Stimulated activated naive CD4-positive, alpha-beta T cell (primary cell): Measurements from ENCODE around the gene CACNB4.
A peak's percentile ranks its signal among the peaks of the same experiment; 100 is the strongest.
"Not testable (repeated sequence)": the region's sequence is repeated elsewhere in the genome, so short reads cannot be mapped to it uniquely, and the experiment has no call there.

Source experiments
- DNase-seq, 6 experiments: peaks; one replicate each; lab custom pipeline; 2025; lab: John Stamatoyannopoulos, UW

The CACNB4 gene

DNA sequence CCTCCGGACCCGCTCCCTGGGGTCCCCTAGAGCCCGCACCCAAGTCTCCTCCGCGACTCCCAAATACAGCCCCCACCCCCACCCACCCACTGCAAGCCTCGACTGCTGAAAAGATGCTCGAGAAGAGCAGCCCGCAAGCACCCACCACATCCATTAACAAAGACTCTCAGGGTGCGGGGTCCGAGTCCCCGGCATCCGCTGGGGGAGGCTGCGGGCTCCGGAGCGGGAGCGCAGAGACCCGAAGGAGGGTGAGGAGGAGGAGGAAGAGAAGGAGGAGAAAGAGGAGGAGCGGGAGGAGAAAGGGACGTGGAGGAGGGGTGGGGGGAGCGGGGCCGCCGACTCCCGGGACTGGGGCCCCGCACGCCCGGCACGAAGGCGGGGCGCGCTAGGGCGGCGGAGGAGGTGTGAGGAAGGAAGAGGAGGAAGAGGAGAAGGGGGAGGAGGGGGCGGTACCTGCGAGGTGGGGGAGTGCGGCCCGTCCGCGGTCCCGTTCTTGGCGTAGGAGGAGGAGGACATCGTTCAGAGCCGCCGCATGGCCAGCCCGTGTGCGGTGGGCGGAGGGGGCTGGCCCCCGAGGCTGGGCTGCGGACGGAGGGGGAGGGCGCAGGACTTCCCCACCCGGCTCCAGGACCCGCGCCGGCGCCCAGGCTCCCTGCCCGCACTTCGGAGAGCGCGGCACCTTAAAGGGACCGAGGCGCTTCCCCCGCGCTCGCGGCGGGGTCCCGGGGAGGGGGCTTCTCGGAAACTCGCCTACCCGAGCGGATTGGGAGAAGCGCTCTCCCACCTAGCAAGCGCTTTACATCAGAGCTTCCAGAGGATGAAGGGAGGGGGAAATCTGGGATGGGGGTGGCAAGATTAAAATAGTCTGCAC is at the start of gene CACNB4:
Gene CACNB4, minus strand, starts transcription at position 549 of the 871 bp plus-strand sequence.
- peak in 1 of 6 experiments; percentile 4 for DNase-seq

DNA sequence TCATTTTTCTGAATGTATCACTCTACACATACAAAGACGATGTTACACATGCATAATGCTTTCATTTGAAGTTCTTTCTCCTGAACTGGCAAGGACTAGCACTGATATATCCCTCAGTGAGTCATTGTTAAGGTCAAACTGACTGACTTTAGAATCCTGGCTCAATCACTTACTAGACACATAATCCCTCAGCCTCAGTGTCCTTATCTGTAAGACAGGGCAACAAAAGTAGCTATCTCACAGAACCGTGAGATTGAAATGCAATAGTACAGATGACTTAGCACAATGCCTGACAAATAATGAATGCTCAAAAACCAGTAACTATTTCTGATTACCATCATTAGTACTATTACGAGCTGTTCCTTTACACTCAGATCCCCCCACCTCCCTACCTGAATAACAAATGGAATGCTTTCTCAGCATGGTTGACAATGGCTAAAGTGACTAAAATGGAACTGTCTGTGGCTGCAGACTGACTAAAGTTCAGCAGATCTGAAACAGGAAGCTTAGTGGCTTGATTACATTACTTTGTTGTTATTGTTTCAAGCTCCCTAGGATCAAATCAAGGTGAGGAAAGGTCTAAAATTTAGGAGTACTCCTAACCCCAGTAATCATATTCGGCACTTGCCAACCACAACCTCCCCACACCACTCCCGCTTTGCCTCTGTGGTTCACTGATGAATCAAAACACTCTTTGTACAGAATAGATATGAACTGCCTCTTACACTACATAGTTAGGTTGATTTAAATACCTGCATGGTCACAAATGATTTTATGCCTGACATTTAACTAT is 35.8 kb upstream of the CACNB4 start:
- DNase-seq, result no peak

DNA sequence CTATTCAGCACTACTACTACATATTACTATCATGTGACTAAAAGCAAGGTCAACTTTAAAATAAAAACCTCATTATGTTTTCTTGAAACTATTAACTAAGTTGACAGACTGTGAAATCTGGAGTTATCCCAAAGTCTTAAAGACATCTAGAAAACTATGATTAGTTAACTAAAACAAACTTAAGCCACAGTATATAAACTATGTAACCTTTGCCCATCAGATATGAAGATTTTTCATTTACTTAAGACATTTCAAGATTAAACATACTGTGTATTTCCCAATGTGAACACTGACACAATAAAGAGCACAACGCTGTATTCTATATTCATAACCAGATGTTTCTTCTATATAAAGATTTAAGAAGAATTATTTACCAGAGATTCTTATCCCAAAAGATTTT is 33.5 kb upstream of the CACNB4 start:
- DNase-seq, result no peak

DNA sequence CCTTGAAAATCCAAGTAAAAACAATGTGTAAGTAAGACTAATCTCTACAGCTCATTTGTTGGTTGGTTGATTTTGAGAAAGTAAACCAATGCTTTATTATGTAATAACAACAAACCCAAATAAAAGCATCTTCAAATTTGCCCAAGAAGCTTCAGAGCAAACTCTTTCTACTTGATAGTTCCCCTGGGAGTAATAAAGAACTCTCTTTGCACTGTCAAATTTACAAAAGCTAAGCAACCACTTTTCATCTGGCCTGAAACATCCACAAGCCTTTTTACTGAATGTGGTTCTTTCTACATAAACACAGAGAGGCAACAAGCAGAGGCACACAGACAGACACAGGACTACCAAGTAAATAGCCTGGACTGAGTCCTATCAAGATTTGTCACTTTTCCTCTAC is 28.8 kb upstream of the CACNB4 start:
- no peak for DNase-seq

DNA sequence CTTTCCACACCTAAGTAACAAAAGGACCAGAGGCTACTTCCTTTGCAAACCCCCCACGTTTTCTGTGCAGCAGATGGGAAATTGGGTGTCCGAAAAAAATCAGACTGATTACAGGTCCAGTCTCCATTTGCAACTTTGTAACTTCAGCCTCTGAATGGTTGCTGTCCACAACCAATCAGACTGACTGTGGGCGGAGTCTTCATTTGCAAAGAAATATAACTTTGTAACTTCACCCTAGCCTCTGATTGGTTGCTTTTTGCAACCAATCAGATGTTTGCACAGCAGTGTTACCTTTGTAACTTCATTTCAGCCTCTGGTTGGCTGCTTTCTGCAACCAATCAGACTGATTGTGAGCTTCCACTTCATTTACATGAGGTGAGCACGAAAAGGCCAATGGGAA is 27.8 kb upstream of the CACNB4 start:
- no peak for DNase-seq

DNA sequence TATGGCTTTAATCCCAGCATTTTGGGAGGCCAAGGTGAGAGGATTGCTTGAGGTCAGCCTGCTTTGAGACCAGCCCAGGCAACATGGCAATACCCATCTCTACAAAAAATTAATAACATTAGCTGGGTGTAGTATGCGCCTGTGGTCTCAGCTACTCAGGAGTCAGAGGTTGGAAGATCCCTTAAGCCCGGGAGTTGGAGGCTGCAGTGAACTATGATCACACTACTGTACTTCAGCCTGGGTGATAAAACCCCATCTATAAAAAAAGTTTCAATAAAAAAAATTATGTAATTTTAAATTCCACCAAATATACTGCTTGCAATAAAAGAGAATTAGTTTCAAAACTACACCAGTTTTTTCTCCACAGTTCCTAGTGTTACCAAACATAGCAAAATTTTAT is 23.3 kb upstream of the CACNB4 start:
- no peak for DNase-seq

DNA sequence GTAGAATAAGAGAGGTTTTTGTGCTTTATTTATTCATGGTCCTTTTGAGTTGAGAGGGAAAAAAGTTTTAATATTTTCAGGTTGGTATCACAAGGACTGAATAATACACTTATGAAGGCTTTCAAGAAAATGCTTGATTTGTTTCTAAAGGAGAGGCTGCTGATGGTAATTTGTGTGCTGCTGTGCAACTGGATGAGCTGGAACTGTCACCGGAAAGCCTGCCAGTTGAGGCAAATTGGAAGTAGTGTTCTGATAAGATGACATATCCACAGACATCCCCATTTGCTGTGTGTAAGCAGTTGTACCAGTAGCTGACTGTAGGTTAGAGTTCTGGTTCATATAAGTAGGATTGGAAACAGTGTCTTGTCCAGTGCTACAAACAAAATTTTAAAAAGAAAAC is 21.6 kb upstream of the CACNB4 start:
- no peak for DNase-seq

DNA sequence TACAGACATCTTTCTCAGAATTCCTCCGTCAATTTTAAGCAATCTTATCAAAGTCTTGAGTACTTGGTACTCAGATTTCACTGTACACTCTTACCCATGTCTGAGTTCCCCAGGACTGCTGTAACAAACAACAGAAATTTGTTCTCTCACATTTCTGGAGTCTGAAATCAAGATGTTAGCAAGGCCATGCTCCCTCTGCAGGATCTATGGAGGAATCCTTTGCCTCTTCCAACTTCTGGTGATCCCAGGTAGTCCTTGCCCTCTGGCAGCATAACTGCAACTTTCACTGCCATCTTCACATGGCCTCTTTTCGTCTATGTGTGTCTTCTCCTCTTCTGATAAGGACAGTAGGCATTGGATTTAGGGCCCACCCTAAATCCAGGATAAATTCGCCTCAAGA is 17.1 kb upstream of the CACNB4 start:
- no peak for DNase-seq

DNA sequence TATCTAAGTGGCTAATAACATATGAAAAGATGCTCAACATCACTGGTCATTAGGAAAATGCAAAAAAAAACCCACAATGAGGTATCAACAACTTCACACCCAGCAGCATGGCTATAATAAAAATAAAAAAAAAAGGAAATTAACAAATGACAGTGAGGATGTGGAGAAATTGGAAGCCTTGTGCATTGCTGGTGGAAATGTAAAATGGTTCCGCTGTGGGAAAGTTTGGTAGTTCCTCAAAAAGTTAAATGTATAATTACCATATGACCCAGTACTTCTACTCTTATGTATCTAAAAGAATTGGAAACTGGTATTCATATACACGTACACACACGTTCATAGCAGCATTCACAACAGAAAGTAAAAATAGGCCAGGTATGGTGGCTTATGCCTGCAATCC is 15.5 kb upstream of the CACNB4 start:
- no peak for DNase-seq

DNA sequence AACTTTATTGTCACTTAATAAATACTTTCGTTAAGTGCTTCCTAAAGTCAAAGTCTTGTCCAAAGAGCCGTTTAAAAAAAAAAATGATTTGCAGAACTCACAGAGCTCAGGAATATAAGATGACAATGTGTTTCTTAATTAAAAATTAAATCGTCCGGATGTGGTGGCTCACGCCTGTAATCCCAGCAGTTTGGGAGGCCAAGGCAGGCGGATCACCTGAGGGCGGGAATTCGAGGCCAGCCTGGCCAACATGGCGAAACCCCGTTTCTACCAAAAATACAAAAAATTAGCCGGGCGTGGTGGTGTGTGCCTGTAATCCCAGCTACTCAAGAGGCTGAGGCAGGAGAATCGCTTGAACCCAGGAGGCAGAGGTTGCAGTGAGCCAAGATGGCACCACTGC is 8.3 kb upstream of the CACNB4 start:
- not testable (repeated sequence) for DNase-seq

DNA sequence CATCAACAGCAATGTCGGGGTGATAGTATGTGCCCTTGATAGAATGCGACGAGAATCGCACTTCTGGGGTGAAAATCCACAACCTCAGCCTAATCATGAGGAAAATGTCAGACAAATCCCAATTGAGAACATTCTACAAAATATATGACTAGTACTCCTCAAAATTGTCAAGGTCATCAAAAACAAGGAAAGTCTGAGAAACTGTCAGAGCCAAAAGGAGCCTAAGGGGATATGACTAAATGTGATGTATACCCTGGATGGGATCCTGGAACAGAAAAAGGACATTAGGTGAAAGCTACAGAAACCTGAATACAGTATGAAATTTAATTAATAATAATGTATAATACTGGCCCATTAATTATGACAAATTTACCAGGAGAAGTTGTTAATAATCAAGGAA is 7.6 kb upstream of the CACNB4 start:
- no peak for DNase-seq

DNA sequence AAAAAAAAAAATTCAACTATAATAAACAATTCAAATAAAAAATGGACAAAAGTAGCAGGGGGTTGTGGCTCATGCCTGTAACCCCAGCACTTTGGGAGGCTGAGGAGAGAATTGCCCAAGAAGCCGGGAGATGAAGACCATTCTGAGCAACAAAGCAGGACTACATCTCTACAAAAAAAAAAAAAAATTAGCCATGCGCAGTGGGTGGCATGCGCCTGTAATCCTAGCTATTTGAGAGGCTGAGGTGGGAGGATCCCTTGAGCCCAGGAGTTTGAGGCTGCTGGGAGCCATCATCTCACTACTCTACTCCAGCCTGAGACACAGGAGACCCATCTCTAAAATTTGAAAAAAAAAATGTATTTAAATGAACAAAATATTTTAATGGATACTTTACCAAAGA is 4.4 kb upstream of the CACNB4 start:
- no peak for DNase-seq

DNA sequence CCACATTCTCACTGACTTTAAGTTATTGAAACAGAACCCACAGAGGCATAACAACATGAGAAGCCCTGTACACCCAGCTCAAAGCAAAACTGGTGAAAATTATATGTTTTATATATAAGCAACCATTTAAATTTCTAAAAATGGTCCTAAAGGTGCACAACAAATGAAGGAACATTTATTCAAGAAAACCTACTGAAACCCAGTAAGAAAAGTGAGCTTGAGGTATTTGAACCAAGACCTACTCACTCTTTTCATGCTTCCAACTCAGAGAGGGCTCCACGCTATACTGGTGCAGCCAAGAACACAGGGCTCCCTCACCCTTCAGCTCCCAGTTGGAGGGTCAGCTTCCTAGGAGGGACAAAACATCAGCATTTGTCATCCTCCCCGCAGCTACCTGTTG is 2.1 kb upstream of the CACNB4 start:
- DNase-seq, result no peak

DNA sequence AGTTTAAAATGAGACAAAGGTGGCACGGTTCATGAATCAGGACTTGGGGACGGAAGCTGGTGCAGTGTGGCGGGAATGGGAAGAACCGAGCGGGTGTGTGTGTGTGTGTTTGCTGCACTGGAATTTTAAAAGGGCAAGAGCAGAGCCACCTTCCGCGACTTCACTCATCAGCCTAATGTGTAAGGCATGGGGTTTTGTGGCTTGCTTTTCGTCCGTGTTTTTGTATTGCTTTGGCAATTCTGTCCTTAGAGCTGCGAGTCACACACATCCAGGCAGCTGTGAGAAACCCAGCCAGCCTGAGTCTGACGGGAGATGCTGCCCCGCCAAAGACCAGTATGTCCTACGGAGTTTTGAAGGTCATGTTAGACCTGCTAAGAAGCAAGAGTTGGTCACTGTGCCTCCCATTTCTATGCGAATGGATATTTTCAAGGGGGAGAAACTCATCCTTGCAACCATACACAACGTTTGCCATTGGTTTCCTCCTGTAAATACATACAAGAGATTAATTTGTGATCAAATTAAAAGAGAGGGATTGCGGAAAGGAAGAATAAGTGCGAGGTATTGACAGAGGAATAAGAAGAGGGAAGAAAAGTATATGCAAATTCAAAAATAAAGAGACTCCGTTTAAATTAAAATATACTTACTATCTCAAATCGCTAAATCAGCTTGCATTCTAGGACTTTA is 665 bp upstream of the CACNB4 start:
- no peak for DNase-seq

DNA sequence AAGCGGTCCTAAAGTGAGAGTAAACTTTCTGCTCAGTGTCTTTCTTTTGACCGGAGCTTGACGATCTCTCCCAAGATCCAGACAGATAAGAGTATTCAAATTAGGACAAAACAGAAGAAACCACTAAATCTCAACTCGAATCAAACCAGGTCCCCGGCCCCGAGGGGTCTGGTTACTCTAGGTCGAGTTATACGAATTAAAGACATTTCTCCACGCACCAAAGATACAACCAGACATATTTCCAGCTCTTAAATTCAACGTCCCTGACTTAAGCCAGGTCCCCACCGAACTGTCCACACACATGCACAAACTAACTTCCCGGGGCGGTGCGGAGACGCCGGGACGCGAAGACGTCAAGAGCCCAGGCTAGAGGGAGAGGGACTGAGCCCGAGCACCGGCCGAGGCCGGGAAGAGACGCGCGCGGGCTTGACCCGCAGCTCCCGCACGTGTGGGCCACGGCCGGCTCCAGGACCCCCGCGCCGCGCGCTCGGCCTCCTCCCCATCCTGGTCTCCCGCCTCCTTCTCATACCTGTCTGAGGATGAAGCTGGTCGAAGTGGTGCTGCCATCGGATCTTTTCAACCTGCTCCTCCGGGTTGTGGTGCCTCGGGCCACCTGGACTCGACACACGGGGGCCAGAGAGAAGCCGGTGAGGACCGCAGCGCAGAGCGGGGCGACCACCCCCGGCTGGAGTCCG is 896 bp downstream of the CACNB4 start:
- peak in 1 of 6 experiments; percentile 2 for DNase-seq

DNA sequence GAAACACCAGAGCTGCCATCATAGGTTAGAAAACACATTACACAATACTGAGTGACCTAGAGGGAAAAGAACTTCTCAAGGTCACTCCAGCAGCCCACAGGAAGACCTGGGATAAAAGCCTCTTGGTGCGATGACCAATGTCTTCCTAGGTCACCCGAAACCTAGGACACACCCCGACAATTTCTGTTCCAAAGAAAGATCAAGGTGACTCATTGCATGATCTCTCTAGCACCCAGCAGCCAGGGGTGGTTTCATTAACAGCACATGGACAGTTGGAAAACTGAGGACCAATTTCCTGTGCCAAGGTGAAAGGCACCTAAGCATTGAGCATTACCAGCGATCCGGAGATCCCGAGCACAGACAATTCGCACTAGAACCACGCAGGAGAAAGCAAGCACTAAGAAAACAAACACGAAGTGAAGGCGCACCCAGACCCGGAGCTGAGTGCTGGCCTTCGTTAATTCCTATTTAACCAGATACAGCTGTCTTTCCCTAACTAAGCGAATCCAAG is 1.5 kb downstream of the CACNB4 start:
- DNase-seq, result no peak

DNA sequence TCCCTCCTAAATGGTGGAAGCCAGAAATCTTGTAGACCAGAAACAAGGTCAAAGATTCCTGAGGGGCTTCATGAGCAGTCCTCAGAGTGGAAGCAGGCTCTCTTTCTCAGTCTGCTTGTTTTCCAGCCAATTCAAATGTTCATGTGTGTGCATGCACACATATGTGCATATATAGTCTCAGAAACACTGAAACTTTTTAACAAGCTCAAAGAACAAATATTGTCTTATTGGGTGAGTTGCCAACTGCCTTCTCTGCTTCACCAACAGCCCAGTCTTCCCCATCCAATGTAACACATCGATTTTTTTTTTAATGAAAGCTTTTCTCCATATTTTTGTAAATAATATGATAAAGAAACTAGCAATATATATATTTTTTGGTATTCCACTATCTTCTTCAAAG is 3.7 kb downstream of the CACNB4 start:
- DNase-seq, result no peak

DNA sequence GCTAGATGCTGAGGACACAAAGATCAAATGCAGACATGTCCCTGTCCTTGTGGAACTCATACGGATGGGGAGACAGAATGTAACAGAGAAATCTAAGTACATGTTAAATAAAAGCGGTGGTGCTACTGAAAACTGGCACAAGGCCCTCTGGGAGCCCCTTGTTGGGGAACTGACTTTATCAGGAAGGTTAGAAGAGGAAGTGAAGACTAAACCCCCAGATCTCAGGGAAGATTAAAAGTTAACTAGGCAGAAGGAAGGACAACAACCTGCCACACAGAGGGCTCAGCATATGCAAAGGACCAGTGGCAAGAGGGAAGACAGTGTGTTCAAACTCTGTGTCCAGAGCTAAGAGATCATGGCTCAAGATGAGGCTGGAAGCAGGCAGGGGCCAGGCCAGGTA is 4.8 kb downstream of the CACNB4 start:
- no peak for DNase-seq

DNA sequence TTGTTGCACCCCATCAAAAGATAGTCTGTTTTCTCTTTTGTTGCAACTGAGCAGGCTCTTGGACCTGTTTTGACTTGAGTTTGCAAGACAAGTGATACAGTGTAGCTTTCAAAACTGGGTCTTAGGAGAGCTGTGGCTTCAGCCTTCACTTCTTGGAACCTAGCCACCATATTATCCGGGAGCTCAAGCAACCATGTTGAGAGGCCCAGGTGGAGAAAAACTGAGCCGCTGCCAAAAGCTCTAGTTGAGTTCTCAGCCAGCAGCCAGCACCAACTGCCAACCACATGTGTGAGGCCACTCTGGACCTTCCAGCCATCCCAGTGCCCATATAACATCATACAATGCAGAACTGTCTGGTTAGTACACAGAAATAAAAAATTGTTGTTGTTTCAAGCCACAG is 5.4 kb downstream of the CACNB4 start:
- no peak for DNase-seq

DNA sequence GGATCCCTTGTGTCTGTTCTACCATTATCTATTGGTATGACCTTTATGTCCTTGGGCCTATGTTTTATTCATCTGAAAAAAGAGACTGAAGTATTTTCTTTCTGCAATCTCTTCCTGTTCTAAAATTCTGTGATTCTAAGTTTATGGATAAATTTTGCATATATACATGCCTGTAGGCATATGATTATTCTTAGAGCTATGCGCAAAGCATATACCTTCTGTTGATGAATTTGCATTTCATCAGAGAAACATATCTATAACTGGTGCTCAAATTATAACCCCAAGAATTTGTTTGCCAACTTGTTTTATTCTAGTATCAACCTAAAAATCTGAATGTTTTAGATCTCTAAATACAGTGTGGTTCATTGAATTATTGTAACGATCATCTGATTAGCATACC is 6.7 kb downstream of the CACNB4 start:
- no peak for DNase-seq

DNA sequence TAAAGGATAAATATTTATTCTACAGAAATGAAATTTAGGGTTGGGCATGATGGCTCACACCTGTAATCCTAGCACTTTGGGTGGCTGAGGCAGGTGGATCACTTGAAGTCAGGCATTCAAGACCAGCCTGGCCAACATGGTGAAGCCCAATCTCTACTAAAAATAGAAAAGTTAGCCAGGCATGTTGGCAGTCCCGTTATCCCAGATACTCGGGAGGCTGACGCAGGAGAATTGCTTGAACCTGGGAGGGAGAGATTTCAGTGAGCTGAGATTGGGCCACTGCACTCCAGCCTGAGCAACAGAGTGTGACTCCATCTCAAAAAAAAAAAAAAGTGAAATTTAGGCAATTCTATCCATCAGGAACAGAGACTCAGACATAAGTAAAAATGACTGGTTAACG is 8.1 kb downstream of the CACNB4 start:
- not testable (repeated sequence) for DNase-seq

DNA sequence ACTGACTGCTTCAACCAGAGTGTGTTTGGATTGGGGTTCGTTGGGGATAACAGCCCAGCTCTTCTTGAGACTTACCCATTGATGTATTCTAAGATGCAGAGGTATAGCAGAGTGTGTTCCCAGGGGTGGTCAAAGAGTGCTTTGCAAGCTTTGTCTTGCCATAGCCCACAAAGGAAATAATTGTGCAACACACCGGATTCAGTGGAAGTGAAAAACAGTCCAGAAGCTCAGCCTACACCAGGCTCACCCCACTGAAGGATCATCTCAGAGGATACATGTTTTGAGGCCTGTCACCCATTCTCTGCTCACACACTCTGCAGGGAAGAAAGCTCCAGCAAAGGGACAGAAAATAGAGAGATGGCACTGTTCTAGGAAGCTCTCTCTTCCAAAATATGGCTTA is 9.6 kb downstream of the CACNB4 start:
- no peak for DNase-seq
